BE2C (cell line): ENCODE data around the gene DPH3.

Experiments used
- DNase-seq: peaks from one replicate; pipeline ENCODE4 v3.0.0-alpha.2; 2020
- H3K27me3 ChIP-seq: fragments of 250-450 bp; sonication (Bioruptor Pico); 2 replicates; pipeline ENCODE4 v1.5.1; 2020; ENCODE audit warnings: mild to moderate bottlenecking
- H3K36me3 ChIP-seq: fragments of 250-450 bp; sonication (Bioruptor Pico); 2 replicates; pipeline ENCODE4 v1.5.1; 2020; ENCODE audit warnings: mild to moderate bottlenecking
- H3K4me1 ChIP-seq: fragments of 250-450 bp; sonication (Bioruptor Pico); 2 replicates; pipeline ENCODE4 v1.5.1; 2020
- H3K4me3 ChIP-seq: 2 replicates; pipeline ENCODE4 v1.5.1; 2011; ENCODE audit warnings: low read depth, low read length
- H3K9me3 ChIP-seq: fragments of 250-450 bp; sonication (Bioruptor Pico); 2 replicates; pipeline ENCODE4 v1.5.1; 2020
- CTCF ChIP-seq: IDR thresholded peaks from 2 replicates; pipeline ENCODE4 v1.5.1; 2012; ENCODE audit warnings: mild to moderate bottlenecking, low read depth, low read length

Gene DPH3

GRCh38 chr3:16211176-16211904 lies 53.4 kb downstream of the DPH3 start:
- no peak for DNase-seq

More at GRCh38 chr3:16211176-16211904, 53.4 kb downstream of the DPH3 start:
- no peaks in the 10 kb centered on the region for H3K9me3 ChIP-seq
- H3K4me3 ChIP-seq = no peak overlapping the region
- no peak for TF ChIP-seq CTCF
- no peaks in the 10 kb centered on the region for H3K4me1 ChIP-seq
- H3K36me3 ChIP-seq = no peaks in the 10 kb centered on the region
- no peaks in the 10 kb centered on the region for H3K27me3 ChIP-seq
